IMR-90 (cell line): Measurements from ENCODE around the gene PRKN. TPM values are rescaled to one million over a fixed set of nuclear protein-coding genes. Genes with fewer than 3 reads are reported as not detected.

ENCODE experiments used
- ATAC-seq: fragments of 200-7000 bp; cut with Tn5 transposase; 2 replicates; pipeline ENCODE4 v1.9.1; 2020; ENCODE audit warnings: low read depth, mild to moderate bottlenecking, moderate library complexity
- BruUV-seq: library from RNA; stranded (reverse); fragments of 400-500 nt; replicated peaks from 2 replicates; lab custom pipeline; 2021; lab: Mats Ljungman, UMichigan
- CTCF ChIA-PET: fragments of 300-600 bp; formaldehyde crosslinking; extraction: SDS; loops from one replicate; lab custom pipeline; 2021; ENCODE audit warnings: antibody characterized with exemption; lab: Yijun Ruan, JAX
- POLR2A ChIA-PET: fragments of 300-600 bp; sonication (Branson Sonifier 250); formaldehyde crosslinking; loops from one replicate; lab custom pipeline; 2022; ENCODE audit warnings: antibody characterized with exemption; ENCODE audit not compliant: unreplicated experiment; lab: Charles Lee
- DNase-seq: peaks from one replicate; pipeline ENCODE4 v3.0.0; 2013
- H2AFZ ChIP-seq: replicated peaks from 2 replicates; pipeline ENCODE3; 2013; ENCODE audit warnings: low read length, mild to moderate bottlenecking; ENCODE audit not compliant: poor library complexity
- H2AK5ac ChIP-seq: 2 replicates; pipeline ENCODE4 v1.6.1; 2013; ENCODE audit warnings: low read depth, low read length, inconsistent platforms
- H2AK9ac ChIP-seq: replicated peaks from 2 replicates; pipeline ENCODE3; 2013; ENCODE audit warnings: mild to moderate bottlenecking, low read depth, low read length, moderate library complexity; ENCODE audit not compliant: poor library complexity
- H2BK120ac ChIP-seq: 2 replicates; pipeline ENCODE4 v1.6.1; 2013; ENCODE audit warnings: low read depth, low read length, inconsistent platforms
- H2BK15ac ChIP-seq: 3 replicates; pipeline ENCODE4 v1.6.1; 2013; ENCODE audit warnings: low read depth, low read length, inconsistent platforms
- H2BK20ac ChIP-seq: 2 replicates; pipeline ENCODE4 v1.6.1; 2013; ENCODE audit warnings: low read depth, mild to moderate bottlenecking, inconsistent platforms, low read length, moderate library complexity
- H2BK5ac ChIP-seq: 2 replicates; pipeline ENCODE4 v1.6.1; 2013; ENCODE audit warnings: mild to moderate bottlenecking, low read depth, low read length, inconsistent platforms; ENCODE audit not compliant: poor library complexity, severe bottlenecking
- H3K14ac ChIP-seq: replicated peaks from 2 replicates; pipeline ENCODE4 v1.6.1; 2013; ENCODE audit warnings: low read depth, low read length, inconsistent platforms
- H3K18ac ChIP-seq: 2 replicates; pipeline ENCODE4 v1.6.1; 2013; ENCODE audit warnings: low read depth, low read length, control low read depth
- H3K23ac ChIP-seq: 2 replicates; pipeline ENCODE4 v1.6.1; 2013; ENCODE audit warnings: low read depth, low read length, inconsistent platforms
- H3K27ac ChIP-seq: 2 replicates; pipeline ENCODE4 v1.5.1; 2013; ENCODE audit warnings: mild to moderate bottlenecking, control low read depth, low read length; ENCODE audit not compliant: insufficient read depth
- H3K27me3 ChIP-seq: 2 replicates; pipeline ENCODE4 v1.6.1; 2013; ENCODE audit warnings: low read length; ENCODE audit not compliant: control insufficient read depth, insufficient read depth
- H3K36me3 ChIP-seq: 2 replicates; pipeline ENCODE4 v1.6.1; 2013; ENCODE audit warnings: low read length, mixed read lengths; ENCODE audit not compliant: control insufficient read depth, insufficient read depth
- H3K4ac ChIP-seq: 2 replicates; pipeline ENCODE4 v1.6.1; 2013; ENCODE audit warnings: low read depth, low read length, inconsistent platforms
- H3K4me1 ChIP-seq: 2 replicates; pipeline ENCODE4 v1.6.1; 2013; ENCODE audit warnings: low read length, mixed read lengths; ENCODE audit not compliant: control insufficient read depth, insufficient read depth
- H3K4me2 ChIP-seq: 2 replicates; pipeline ENCODE4 v1.6.1; 2013; ENCODE audit warnings: low read depth, mild to moderate bottlenecking, control low read depth, low read length, moderate library complexity
- H3K4me3 ChIP-seq: 2 replicates; pipeline ENCODE4 v1.5.1; 2013; ENCODE audit warnings: low read depth, mild to moderate bottlenecking, control low read depth, low read length, moderate library complexity; ENCODE audit not compliant: insufficient read depth
- H3K56ac ChIP-seq: 2 replicates; pipeline ENCODE4 v1.6.1; 2013; ENCODE audit warnings: low read length, inconsistent platforms; ENCODE audit not compliant: insufficient read depth; ENCODE audit errors: extremely low read depth
- H3K79me1 ChIP-seq, 2 experiments: 2 replicates each; pipeline ENCODE4 v1.6.1; 2013; ENCODE audit warnings: low read length in 2 of 2, inconsistent platforms in 1 of 2, low read depth in 1 of 2
- H3K9ac ChIP-seq: 2 replicates; pipeline ENCODE4 v1.6.1; 2013; ENCODE audit warnings: low read depth, low read length, control low read depth
- H3K9me1 ChIP-seq: 2 replicates; pipeline ENCODE4 v1.6.1; 2013; ENCODE audit warnings: low read length, inconsistent platforms; ENCODE audit not compliant: insufficient read depth
- H3K9me3 ChIP-seq: 2 replicates; pipeline ENCODE4 v1.6.1; 2013; ENCODE audit warnings: low read length; ENCODE audit not compliant: control insufficient read depth, insufficient read depth
- H4K20me1 ChIP-seq: 2 replicates; pipeline ENCODE4 v1.6.1; 2013; ENCODE audit warnings: low read length, inconsistent platforms; ENCODE audit not compliant: insufficient read depth
- H4K5ac ChIP-seq: 2 replicates; pipeline ENCODE4 v1.6.1; 2013; ENCODE audit warnings: mild to moderate bottlenecking, low read depth, low read length, control low read depth
- H4K8ac ChIP-seq, 2 experiments: 2 replicates each; pipeline ENCODE4 v1.6.1; 2013; ENCODE audit warnings: low read depth in 2 of 2, low read length in 2 of 2, control low read depth in 1 of 2, inconsistent platforms in 1 of 2
- H4K91ac ChIP-seq: 2 replicates; pipeline ENCODE4 v1.6.1; 2013; ENCODE audit warnings: low read depth, low read length, inconsistent platforms; ENCODE audit not compliant: insufficient read depth
- BHLHE40 ChIP-seq: fragments of 150-350 bp; IDR thresholded peaks from 2 replicates; pipeline ENCODE4 v1.6.1; 2016; ENCODE audit warnings: mild to moderate bottlenecking, low read depth, low read length
- CEBPB ChIP-seq: IDR thresholded peaks from 2 replicates; pipeline ENCODE4 v1.6.1; 2012; ENCODE audit warnings: low read depth, low read length, improper control_type of control experiment
- CHD1 ChIP-seq: IDR thresholded peaks from 2 replicates; pipeline ENCODE4 v1.6.1; 2012; ENCODE audit warnings: low read depth, low read length, improper control_type of control experiment
- FOS ChIP-seq: fragments of 150-350 bp; IDR thresholded peaks from 2 replicates; pipeline ENCODE4 v1.6.1; 2016; ENCODE audit warnings: low read depth, low read length
- MAFK ChIP-seq: IDR thresholded peaks from 2 replicates; pipeline ENCODE4 v1.6.1; 2012; ENCODE audit warnings: low read depth, low read length, improper control_type of control experiment
- MAZ ChIP-seq: IDR thresholded peaks from 2 replicates; pipeline ENCODE4 v1.6.1; 2012; ENCODE audit warnings: low read depth, mild to moderate bottlenecking, low read length, improper control_type of control experiment, moderate library complexity, borderline replicate concordance
- MXI1 ChIP-seq: IDR thresholded peaks from 2 replicates; pipeline ENCODE4 v1.6.1; 2012; ENCODE audit warnings: low read depth, mild to moderate bottlenecking, low read length, moderate library complexity, borderline replicate concordance
- NFE2L2 ChIP-seq: fragments of 150-350 bp; IDR thresholded peaks from 2 replicates; pipeline ENCODE4 v1.6.1; 2016; ENCODE audit warnings: low read depth, mild to moderate bottlenecking, low read length
- POLR2A ChIP-seq: IDR thresholded peaks from 2 replicates; pipeline ENCODE4 v1.6.1; 2012; ENCODE audit warnings: mild to moderate bottlenecking, low read depth, low read length
- RAD21 ChIP-seq: IDR thresholded peaks from 2 replicates; pipeline ENCODE4 v1.6.1; 2012; ENCODE audit warnings: low read length, improper control_type of control experiment
- RCOR1 ChIP-seq: IDR thresholded peaks from 2 replicates; pipeline ENCODE4 v1.6.1; 2012; ENCODE audit warnings: mild to moderate bottlenecking, low read length, improper control_type of control experiment; ENCODE audit not compliant: insufficient replicate concordance
- RFX5 ChIP-seq: IDR thresholded peaks from 2 replicates; pipeline ENCODE4 v1.8.0; 2012; ENCODE audit warnings: low read depth, mild to moderate bottlenecking, low read length, moderate library complexity
- SMC3 ChIP-seq: fragments of 150-350 bp; IDR thresholded peaks from 2 replicates; pipeline ENCODE4 v1.6.1; 2016; ENCODE audit warnings: low read depth, mild to moderate bottlenecking, antibody characterized with exemption, low read length, moderate library complexity
- WGBS, 2 experiments: methylation state at CpG; one replicate each; pipeline versions ENCODE4 v1.1.5 to v1.1.7; 2013; ENCODE audit warnings: missing lambda C conversion rate in 2 of 2; ENCODE audit not compliant: insufficient read length in 1 of 2; ENCODE audit errors: extremely low coverage in 2 of 2; 5-methylcytosine and 5-hydroxymethylcytosine counted together
- dilution Hi-C: fragments of 300-500 bp; cut with HindIII; formaldehyde crosslinking; loops from one replicate; pipeline ENCODE4 v1.14.3; 2018; ENCODE audit warnings: low sequenced_read_pairs; ENCODE audit not compliant: unreplicated experiment
- in situ Hi-C: fragments of 300-500 bp; cut with MboI; formaldehyde crosslinking; loops from 3 replicates; pipeline ENCODE4 v1.14.3; 2019; ENCODE audit warnings: low sequenced_read_pairs, inconsistent platforms, mixed read lengths
- intact Hi-C: fragments of 100-400 bp; cut with micrococcal nuclease; formaldehyde crosslinking; loops from 2 replicates; pipeline ENCODE4 v1.10.0; 2022
- polyA plus RNA-seq, 3 experiments: library from polyadenylated mRNA; depleted of rRNA; stranded (reverse); fragments of >200 nt; gene quantifications; 2 replicates each; pipeline ENCODE4 v1.2.3, GENCODE V29; 2012; ENCODE audit warnings: low replicate concordance in 1 of 3
- total RNA-seq: library from RNA; depleted of rRNA; stranded (reverse); fragments of >200 nt; gene quantifications from 2 replicates; pipeline ENCODE4 v1.2.3, GENCODE V29; 2012
- TF ChIP-seq, protein P1 (sequence below): fragments of 150-350 bp; IDR thresholded peaks from 2 replicates; pipeline ENCODE4 v1.6.1; 2016; ENCODE audit warnings: low read depth, mild to moderate bottlenecking, low read length, moderate library complexity, borderline replicate concordance
- TF ChIP-seq, protein P2 (sequence below): fragments of 150-350 bp; IDR thresholded peaks from 2 replicates; pipeline ENCODE4 v1.6.1; 2017; ENCODE audit warnings: mild to moderate bottlenecking, antibody characterized with exemption, low read length, low read depth
- TF ChIP-seq, protein P3 (sequence below): conservative IDR thresholded peaks from 2 replicates; pipeline ENCODE4 v1.5.1; 2012; ENCODE audit warnings: mild to moderate bottlenecking, low read depth, low read length, improper control_type of control experiment

PRKN gene
- total and polyA plus RNA-seq, 2 of the 4 experiments (the other 2 are of a cell fraction): 0.15 to 0.18 TPM

DNA sequence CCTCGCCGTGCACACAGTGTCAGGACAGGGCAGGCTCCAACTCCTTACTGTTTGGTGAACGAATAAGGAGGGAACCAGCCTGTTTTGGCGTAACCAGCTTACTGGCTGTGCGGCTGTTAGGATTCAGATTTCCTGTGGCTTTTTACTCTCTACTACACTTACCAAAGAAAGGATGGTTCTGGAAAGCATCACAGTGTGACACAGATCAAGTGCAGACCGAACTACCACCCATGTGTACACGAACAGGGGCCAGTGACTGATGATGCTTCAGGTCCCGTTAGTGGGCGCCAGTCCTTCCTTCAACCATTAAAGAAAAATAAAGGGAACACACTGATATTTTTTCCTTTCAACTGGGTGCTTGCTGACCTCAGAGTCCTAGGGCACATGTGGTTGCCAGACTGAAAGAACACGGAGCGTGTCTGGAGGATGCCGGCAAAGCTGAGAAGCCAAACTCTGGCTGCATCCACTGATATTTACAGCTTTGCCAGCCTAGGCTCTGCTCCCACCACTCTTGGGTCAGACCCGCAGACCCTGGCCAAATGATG is 1101.4 kb downstream of the PRKN start:
- H3K4ac ChIP-seq: no peak overlapping the region
- H2AFZ ChIP-seq: no peak overlapping the region
- H3K27ac ChIP-seq: no peak overlapping the region
- no peak overlapping the region for H2BK20ac ChIP-seq
- no peak overlapping the region for H4K8ac ChIP-seq
- H3K4me2 ChIP-seq: no peak overlapping the region
- H3K79me1 ChIP-seq: no peaks in the 10 kb centered on the region
- H3K27me3 ChIP-seq: no peaks in the 10 kb centered on the region
- H3K18ac ChIP-seq: no peak overlapping the region
- ATAC-seq: no peak
- no peak overlapping the region for H2BK5ac ChIP-seq
- whole genome bisulfite sequencing, 2 experiments: 86% methylated on average over 9 of the region's 13 CpGs; no CpG with 5 or more reads in 1 of the 2 experiments
- dilution Hi-C loops (no loop called here), in situ Hi-C loops (no loop called here), intact Hi-C loops (no loop called here)
- peak overlapping the region; percentile 50 for H2AK9ac ChIP-seq
- no peak overlapping the region for H3K14ac ChIP-seq
- no peak overlapping the region for H3K9ac ChIP-seq
- peaks cover 27% of the 10 kb centered on the region for H3K9me3 ChIP-seq
- H3K4me3 ChIP-seq: no peak overlapping the region
- BruUV-seq: no TSS peak
- H4K5ac ChIP-seq: no peak overlapping the region
- H3K4me1 ChIP-seq: no peaks in the 10 kb centered on the region
- H4K91ac ChIP-seq: no peak overlapping the region
- ChIA-PET CTCF (no interaction called here), POLR2A (no interaction called here)
- DNase-seq: no peak
- no peak overlapping the region for H2AK5ac ChIP-seq
- H3K23ac ChIP-seq: no peak overlapping the region
- TF ChIP-seq BHLHE40 (no peak), SMC3 (no peak), RAD21 (no peak), FOS (no peak), MAFK (no peak), CEBPB (no peak), MXI1 (no peak), CHD1 (no peak), NFE2L2 (no peak), RCOR1 (no peak), MAZ (no peak), RFX5 (no peak), POLR2A (no peak)
- TF ChIP-seq, protein P1, sequence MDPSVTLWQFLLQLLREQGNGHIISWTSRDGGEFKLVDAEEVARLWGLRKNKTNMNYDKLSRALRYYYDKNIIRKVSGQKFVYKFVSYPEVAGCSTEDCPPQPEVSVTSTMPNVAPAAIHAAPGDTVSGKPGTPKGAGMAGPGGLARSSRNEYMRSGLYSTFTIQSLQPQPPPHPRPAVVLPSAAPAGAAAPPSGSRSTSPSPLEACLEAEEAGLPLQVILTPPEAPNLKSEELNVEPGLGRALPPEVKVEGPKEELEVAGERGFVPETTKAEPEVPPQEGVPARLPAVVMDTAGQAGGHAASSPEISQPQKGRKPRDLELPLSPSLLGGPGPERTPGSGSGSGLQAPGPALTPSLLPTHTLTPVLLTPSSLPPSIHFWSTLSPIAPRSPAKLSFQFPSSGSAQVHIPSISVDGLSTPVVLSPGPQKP: no peak
- TF ChIP-seq, protein P2, sequence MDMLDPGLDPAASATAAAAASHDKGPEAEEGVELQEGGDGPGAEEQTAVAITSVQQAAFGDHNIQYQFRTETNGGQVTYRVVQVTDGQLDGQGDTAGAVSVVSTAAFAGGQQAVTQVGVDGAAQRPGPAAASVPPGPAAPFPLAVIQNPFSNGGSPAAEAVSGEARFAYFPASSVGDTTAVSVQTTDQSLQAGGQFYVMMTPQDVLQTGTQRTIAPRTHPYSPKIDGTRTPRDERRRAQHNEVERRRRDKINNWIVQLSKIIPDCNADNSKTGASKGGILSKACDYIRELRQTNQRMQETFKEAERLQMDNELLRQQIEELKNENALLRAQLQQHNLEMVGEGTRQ: no peak
- TF ChIP-seq, protein P3, sequence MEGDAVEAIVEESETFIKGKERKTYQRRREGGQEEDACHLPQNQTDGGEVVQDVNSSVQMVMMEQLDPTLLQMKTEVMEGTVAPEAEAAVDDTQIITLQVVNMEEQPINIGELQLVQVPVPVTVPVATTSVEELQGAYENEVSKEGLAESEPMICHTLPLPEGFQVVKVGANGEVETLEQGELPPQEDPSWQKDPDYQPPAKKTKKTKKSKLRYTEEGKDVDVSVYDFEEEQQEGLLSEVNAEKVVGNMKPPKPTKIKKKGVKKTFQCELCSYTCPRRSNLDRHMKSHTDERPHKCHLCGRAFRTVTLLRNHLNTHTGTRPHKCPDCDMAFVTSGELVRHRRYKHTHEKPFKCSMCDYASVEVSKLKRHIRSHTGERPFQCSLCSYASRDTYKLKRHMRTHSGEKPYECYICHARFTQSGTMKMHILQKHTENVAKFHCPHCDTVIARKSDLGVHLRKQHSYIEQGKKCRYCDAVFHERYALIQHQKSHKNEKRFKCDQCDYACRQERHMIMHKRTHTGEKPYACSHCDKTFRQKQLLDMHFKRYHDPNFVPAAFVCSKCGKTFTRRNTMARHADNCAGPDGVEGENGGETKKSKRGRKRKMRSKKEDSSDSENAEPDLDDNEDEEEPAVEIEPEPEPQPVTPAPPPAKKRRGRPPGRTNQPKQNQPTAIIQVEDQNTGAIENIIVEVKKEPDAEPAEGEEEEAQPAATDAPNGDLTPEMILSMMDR: no peak
- H4K20me1 ChIP-seq: no peaks in the 10 kb centered on the region
- no peak overlapping the region for H2BK15ac ChIP-seq
- no peaks in the 10 kb centered on the region for H3K36me3 ChIP-seq
- no peaks in the 10 kb centered on the region for H3K9me1 ChIP-seq
- no peak overlapping the region for H2BK120ac ChIP-seq
- H3K56ac ChIP-seq: no peak overlapping the region
